Measurements from ENCODE around the gene FCGR1A.
"Not testable (repeated sequence)": the region's sequence is repeated elsewhere in the genome, so short reads cannot be mapped to it uniquely, and the experiment has no call there.

FCGR1A gene

DNA sequence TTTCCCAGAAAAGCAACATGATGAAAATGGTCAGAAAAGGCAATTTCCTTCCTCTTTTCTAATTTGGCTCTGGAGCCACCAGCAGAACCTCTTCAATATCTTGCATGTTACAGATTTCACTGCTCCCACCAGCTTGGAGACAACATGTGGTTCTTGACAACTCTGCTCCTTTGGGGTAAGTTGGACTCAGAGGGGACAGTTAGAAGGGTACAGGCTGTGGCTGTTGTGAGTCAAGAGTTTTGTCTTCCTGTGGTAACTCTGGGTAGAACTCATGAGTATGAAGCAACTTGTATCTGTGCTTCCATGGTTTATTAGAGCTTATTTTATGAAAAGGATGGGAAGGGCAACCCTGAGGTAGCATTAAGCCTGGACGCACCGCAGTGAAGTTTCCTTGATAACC, at the start of gene FCGR1A:
Gene FCGR1A, plus strand, starts transcription at position 95 of the 400 bp plus-strand sequence. Its CDS starts 50 bp downstream, at position 145.
- in situ Hi-C loops (cut with MboI; ENCODE audit: low sequenced_read_pairs) = not testable (repeated sequence)

DNA sequence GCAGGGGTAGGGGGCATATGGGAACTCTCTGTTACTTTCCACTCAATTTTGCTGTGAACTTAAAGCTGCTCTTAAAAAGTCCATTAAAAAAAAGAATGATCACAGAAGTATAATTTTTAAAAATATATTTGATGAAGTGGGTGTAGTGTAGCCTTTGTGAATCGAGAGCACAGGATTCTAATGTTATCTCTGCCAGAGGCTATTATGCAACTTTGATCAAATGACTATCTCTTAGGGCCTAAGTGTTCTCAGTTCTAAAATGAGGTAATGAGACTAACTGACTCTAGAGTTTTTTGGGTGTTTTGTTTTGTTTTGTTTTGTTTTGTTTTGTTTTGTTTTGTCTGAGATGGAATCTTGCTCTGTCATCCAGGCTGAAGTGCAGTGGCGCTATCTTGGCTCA, 49.7 kb upstream of the FCGR1A start:
- in situ Hi-C loops (cut with MboI; ENCODE audit: low sequenced_read_pairs) = not testable (repeated sequence)

DNA sequence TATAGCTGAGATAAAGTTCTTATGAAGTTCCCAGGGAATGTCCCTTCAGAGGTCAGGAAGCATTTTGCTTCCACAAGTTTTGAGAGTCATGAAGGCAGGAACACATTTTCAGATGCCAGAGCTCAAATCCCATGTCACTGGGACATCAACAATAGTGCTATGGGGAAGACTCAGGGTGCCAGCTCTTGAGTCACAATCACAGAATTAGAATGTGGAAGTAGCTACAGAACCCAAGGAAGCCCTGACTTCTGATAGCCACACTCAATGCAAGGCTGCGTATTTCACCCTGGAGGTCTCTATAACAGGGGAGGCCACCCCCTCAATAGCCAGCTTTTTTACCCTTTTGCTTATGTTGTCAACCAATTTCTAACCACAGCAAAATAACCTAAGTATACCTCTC, 47.8 kb upstream of the FCGR1A start:
- in situ Hi-C loops (cut with MboI; ENCODE audit: low sequenced_read_pairs) = not testable (repeated sequence)

DNA sequence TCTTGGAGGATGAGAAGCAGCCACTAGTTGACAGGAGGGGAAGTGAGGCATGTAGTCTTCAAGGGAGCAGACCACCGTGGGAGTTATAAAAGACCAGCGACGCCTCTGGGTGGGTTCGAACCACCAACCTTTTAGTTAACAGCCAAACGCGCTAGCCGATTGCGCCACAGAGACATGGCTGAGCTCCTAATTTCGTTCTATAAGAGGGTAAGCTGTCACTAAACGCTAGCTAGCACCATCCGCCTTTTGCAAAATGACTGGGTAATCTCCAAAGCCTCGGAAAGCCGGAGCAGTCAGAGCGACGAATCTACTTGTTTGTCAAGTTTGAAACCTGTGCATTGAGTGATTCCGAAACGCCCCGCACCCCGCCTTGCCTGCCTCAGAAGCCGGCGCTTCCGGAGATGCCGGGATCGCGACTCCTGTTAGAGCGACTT, 42.3 kb upstream of the FCGR1A start:
- in situ Hi-C loops (cut with MboI; ENCODE audit: low sequenced_read_pairs) = not testable (repeated sequence)

DNA sequence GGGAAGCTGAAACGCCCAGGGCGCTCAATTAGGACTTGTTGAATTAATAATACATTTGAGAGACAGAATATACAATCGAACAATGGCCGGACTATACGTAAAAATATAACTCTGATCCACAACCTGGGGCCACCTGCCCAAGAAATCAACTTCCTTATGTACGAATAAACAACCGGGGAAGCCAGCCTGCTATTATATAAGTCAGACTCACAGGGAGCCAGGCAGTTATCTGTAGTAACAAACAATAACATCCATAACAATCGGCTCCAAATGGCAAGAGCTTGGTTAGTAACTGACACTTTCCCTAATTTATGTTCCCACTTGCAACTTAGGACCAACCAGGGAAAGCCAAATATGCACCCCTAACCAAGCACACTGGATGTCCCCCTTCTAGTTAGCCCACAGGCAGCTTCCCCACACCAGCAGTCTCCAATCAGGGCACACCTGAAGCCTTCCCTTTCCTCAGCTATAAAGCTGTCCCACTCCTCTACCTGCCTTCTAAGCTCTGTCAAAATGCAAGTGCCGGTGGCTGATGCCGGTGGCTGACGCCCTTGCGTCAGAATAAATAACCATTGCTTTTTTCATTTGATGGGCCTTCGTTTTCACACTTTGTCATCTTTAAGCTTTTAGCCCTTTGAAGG, 41.8 kb upstream of the FCGR1A start:
- in situ Hi-C loops (cut with MboI; ENCODE audit: low sequenced_read_pairs) = not testable (repeated sequence)

DNA sequence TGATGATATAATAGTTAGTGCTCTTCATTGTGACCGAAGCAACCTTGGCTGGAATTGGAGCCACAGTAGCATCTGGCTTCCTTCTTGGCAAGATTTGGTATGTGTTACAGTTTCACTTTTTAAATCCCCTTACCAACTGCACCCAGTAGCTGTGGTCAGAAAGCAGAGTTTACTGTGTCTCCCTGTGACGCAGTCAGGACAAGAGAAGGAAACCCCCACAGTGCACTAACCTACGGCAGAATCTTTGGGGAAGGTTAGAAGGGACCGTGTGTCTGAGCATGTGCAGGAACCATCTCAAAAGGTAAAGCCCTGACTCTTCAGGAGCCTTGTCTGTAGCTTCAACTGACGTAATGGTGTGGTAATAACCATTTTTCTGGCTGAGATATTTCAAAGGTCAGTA, 40.6 kb upstream of the FCGR1A start:
- in situ Hi-C loops (cut with MboI; ENCODE audit: low sequenced_read_pairs) = not testable (repeated sequence)

DNA sequence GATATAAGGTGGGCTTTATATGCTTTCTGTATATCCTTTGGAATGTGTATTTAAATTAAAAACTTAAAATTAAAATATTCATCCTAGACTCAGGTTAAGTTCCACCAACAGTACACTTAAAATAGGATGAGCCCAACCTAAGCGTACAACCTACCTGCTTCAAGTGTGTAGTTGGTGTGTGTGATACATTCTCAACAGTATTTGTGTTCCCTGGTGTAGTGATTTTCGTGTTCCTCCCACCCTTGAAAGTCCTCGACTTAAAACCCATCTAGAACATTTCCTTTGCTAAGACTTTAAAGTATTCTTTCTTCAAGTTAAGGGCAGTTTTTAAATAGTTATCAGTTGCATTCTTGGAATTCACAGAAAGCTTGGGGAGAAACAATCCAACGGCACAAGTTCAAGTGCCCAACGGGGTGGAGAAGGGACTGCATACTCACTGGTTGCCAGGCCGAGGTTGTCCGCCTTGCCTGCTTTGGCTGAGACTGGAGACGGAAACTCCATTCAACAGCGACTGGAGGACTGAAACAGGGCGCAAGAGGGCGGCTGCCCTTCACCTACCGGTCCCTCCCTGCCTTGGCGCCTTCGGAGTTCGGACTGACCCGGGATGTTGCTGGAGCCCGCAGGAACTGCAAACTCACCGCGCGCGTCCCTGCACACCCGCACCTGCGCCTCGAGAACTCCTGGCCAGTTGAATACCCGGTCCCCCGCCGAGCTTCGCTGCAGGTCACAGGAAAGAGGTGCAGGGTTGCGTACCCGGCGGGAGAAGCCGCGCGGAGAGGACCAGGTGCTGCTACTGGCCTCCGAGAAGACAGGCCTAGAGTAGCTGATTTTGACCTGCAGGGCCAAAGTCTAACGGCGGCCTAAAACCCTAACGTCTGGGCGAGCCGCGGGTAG, 35.8 kb upstream of the FCGR1A start:
- in situ Hi-C loops (cut with MboI; ENCODE audit: low sequenced_read_pairs) = not testable (repeated sequence)

DNA sequence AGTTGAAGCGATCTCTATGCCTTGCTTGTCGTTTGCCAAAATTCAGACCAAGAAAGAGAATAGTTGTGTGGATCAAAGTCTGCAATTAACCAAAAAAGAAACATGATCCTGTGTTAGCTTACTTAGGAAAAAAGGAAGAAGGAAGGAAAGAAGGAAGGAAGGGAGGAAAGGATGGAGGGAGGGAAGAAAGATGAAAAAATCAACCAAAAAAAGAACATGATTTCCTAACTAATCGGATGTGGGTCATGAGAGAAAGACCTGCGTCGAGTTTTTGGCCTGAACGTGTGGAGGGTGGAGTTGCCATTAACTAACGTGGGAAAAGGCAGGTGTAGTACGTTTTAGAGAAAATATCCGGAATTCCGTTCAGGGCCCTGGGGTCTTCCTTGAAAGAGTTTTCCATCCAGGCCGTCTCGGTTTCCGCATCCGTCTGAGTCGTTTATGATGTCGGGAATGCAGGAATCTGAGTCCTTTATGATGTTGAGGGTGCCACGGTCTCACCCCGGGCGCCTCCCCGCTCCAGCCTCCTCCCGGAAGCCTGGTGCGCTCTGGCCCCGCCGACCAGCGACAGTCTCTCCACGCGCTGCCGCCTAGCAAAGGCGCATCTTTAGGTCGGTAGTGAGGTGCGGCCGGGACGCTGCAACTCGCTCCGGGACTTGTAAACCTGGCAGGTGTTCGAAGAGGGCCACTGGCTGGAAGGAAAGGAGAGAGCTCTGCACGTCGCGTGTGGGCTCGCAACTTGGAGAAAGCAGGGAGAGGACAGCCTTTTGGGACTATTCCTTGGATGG, 34.9 kb upstream of the FCGR1A start:
- in situ Hi-C loops (cut with MboI; ENCODE audit: low sequenced_read_pairs) = not testable (repeated sequence)

DNA sequence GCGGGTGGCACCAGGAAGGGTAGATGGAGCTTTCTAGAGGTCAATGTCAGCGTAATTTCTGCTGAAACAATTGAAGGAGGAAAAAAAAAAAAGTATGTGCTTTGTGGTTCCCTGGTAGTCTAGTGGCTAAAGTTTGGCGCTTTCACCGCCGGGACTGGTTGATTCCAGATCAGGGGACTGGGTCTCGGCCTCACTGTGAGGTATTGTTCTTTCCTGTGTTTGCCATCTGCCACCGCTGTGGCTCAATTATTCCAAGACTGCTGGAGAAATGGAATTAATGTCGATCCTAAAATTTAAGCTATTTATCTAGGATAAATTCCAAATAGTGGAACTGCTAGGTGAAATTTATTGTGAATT, 34.4 kb upstream of the FCGR1A start:
- in situ Hi-C loops (cut with MboI; ENCODE audit: low sequenced_read_pairs) = not testable (repeated sequence)

DNA sequence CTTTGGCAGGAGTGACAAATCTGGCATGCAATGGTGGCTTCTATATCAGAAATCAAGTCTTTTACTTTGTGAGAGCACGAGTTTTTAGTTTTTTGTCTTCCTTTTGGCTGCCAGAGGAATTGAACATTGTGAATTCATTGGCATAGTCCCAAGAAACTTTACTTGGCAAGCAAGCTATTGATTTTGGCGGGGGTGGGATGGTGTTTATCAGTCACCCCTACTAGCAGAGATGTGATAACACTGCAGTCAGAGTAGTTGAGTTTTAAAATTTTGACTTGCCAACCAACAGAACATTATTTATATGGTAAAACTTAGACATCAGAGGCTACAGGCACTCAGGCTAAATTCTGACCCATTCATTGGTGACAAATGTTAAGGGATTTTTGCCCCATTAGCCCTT, 31.9 kb upstream of the FCGR1A start:
- in situ Hi-C loops (cut with MboI; ENCODE audit: low sequenced_read_pairs) = not testable (repeated sequence)

DNA sequence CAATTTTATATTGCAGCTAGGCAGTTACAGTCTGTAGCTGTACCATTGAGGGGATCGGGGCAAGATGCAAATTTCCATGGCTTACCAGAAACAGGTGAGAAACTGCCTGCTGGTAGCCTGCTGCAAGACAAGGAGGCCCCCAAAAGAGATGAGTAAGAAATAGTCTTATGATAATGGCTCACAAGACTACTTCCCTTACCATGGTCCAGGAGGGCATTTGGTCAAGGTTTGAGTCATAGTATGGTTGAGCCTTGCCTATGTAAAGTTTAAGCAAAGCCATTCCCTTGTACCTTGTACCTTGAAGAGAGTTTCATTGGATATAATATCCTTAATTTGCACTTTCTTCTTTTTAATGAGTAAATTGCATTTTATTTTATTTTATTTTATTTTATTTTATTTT, 30.3 kb upstream of the FCGR1A start:
- in situ Hi-C loops (cut with MboI; ENCODE audit: low sequenced_read_pairs) = not testable (repeated sequence)

DNA sequence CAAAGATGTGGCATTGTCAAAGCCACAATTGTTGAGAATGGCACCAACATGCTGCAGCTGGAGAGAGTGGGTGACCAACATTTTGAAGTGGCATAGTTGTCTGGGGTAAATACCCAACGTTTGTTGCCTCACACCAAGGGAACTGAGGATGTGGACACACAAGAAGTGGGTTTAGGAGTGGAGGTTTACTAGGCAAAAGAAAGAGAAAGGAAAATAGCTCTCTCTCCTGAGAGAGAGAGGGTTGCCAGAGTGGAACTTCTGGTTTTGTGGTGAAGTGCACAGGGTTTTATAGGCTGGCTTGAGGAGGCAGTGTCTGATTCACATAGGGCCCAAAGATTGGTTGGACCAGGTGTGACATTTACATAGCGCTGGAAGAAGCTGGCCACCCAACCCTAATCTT, 29.0 kb upstream of the FCGR1A start:
- in situ Hi-C loops (cut with MboI; ENCODE audit: low sequenced_read_pairs) = not testable (repeated sequence)

DNA sequence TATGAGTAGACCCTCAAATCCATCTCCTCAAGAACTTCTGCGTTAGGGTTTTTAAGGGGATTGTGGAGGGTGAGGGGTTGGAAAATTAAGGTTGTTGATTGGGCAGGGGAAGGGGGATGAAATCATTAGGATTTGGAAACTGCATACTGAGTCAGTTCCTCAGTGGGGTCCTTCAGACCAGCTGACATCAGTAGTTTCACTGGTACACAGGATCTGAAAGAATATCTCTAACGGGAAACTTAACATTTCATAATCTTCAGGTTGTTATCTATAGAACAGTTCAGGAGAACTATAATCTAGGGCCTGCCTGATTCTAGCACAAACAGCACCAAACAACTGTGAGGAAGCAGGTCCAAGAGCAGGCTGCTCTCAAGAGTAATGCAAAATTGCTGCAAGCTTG, 27.2 kb upstream of the FCGR1A start:
- in situ Hi-C loops (cut with MboI; ENCODE audit: low sequenced_read_pairs) = not testable (repeated sequence)

DNA sequence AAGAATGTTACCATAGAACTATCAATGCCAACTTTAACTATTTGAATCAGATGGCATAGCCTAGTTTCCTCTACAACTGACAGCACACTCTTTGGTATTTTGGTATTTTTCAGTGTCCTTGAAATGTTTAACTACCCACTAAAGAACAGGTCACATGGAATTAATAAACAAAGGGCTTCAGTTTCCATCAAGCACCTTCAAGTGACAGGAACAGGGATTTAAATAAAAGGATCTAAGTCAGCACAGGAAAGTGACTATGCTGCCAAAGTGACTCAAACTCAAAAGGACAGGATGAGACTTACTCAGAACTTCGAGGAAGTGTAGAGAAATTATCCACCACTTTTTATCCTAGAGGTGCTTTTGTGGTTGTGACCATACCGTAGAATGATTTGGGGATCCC, 20.2 kb upstream of the FCGR1A start:
- in situ Hi-C loops (cut with MboI; ENCODE audit: low sequenced_read_pairs) = not testable (repeated sequence)

DNA sequence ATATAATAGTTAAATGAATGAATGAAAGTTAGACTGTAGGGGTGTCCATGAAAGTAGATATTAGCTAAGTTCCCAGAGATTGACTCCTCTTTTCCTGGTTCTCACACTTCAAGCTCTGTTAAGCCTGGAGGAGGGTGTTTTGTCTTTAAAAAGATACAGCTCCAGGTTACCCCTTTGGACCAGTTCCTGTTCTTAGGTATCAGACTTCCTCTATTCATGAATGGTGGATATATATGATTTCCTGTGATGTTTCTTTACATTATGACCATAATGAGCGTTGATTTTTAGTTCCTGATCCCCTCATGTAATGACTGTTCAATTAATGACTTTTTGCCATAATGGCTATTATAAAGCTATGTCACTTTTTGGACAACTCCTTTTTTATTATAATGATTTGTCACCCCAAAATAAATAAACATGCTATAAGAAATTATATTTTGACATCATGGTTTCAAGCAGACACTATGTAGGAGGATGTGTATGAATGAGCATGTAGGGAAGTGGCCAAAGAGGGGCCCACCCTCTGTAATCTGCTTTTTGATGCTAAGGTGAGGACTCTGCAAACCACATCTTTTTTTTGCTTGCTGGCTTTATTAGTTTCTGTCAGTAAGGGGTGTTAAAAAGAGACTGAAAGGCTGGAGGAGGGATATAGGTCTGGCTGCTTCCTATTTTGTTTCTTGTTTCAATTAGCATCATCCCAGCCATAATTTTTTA, 18.2 kb upstream of the FCGR1A start:
- in situ Hi-C loops (cut with MboI; ENCODE audit: low sequenced_read_pairs) = not testable (repeated sequence)

DNA sequence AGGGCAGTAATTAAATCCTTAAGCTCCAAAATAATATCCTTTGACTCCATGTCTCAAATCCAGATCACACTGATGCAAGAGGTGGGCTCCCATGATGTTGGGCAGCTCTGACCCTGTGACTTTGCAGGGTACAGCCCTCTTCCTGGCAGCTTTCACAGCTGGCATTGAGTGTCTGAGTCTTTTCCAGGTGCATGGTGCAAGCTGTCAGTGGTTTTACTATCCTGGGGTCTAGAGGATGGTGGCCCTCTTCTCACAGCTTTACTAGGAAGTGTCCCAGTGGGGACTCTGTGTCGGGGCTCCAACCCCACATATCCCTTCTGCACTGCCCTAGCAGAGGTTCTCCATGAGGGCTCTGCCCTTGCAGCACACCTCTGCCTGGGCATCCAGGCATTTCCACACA, 16.3 kb upstream of the FCGR1A start:
- in situ Hi-C loops (cut with MboI; ENCODE audit: low sequenced_read_pairs) = not testable (repeated sequence)

DNA sequence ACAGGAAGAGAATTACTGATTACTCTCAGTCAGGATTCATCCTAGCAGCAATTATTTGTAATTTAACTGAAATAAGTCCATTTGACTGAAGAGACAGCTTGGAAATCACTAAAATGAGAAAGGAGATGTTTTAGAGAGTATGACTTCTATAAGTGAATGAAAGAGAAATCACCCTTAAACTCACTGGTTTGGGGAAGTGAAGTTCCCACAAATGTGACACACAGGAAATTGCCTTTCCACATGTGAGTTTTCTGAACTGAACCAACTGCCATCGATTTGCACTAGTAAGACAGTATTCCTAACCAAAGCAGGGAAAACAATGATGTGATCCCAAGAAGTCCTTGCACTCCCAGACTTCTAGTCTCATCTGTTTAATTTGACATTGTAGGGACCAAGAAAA, 13.3 kb upstream of the FCGR1A start:
- in situ Hi-C loops (cut with MboI; ENCODE audit: low sequenced_read_pairs) = not testable (repeated sequence)

DNA sequence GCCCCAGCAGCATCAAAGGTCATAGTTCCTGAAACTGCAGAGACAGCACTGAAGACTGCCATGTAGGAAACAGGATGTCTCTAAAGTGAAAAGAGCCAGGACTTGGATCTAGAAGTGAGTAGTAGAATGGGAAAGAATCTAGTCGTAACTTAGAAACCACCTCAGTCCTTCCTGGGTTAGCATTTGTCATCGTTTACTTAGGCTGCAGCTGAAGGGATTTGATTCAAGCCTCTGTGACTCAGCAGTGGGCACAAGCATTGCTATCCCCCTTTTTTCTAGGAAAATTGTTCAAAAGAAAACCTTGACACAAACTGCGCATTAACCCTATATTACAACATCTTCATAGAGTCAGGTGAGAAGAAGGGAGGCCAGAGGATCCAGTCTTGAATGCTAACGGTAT, 11.8 kb upstream of the FCGR1A start:
- in situ Hi-C loops (cut with MboI; ENCODE audit: low sequenced_read_pairs) = not testable (repeated sequence)

DNA sequence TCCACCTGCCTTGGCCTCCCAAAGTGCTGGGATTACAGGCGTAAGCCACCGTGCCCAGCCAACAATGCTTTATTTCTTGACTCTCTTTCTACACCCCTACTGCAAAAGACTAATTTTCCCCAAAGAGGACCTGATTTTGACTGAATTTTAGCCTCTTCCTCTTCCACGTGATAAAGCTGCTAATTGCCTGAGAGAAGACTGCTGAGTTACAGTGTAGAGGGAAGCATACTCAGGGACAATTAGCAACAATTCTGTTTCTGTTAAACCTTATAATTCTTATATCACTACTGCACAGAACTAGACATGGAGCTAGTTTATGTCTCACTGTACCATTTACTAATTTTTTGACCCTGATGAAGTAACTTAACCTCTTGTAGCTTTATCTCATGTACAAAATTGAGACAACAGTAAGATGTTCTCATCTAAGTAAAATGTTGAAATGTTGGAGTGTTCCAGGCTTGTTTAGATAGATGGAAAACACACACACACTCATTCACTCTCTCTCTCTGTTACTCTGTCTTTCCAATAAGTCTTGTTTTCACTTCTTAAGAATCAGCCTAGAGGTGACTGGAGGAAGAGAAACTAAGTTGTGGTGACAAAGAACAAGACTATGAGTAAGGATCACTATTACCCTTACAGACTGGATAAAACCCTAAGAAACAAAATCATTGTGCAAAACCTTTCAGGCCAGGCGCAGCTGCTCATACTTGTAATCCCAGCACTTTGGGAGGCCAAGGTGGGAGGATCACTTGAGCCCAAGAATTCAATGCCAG, 10.7 kb upstream of the FCGR1A start:
- in situ Hi-C loops (cut with MboI; ENCODE audit: low sequenced_read_pairs) = not testable (repeated sequence)

DNA sequence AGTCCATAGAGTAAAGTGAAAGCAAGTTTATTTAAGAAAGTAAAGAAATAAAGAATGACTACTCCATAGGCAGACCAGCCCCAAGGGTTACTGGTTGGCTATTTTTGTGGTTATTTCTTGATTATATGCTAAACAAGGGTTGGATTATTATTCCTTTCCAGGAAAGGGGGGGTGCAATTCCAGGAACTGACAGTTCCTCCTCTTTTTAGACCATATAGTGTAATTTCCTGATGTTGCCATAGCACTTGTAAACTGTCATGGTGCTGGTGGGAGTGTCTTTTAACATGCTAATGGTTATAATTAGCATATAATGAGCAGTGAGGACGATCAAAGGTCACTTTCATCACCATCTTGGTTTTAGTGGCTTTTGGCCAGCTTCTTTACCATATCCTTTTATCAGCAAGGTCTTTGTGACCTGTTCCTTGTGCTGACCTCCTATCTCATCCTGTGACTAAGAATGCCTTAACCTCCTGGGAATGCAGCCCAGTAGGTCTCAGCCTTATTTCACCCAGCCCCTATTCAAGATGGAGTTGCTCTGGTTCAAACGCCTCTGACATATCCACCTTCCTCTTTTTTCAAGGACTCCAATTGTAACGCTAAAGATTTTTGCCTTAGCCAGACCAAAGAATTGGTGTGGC, 6.9 kb upstream of the FCGR1A start:
- in situ Hi-C loops (cut with MboI; ENCODE audit: low sequenced_read_pairs) = not testable (repeated sequence)

Data from hTERT RPE-1 (cell line).